H1 (cell line): ENCODE data around the gene MDH1. TPM values are rescaled to one million over a fixed set of nuclear protein-coding genes. Genes with fewer than 3 reads are reported as not detected.

ENCODE experiments used
- ATF3 ChIP-seq: IDR thresholded peaks from 2 replicates; pipeline ENCODE4 v1.6.1; 2011; ENCODE audit warnings: low read depth, mild to moderate bottlenecking, low read length; ENCODE audit not compliant: insufficient read depth
- CEBPB ChIP-seq: IDR thresholded peaks from 2 replicates; pipeline ENCODE4 v1.6.1; 2012; ENCODE audit warnings: low read depth, low read length
- PHF8 ChIP-seq: fragments of 200-600 bp; sonication (generic); conservative IDR thresholded peaks from 2 replicates; pipeline ENCODE4 v1.7.1; 2012; ENCODE audit warnings: low read depth, mild to moderate bottlenecking, inconsistent platforms, low read length, moderate library complexity
- RAD21 ChIP-seq, 2 experiments: IDR thresholded peaks in 1 of 2; conservative IDR thresholded peaks in 1 of 2; 2 replicates each; pipeline ENCODE4 v1.6.1; 2011; ENCODE audit warnings: low read depth in 2 of 2, low read length in 2 of 2, improper control_type of control experiment in 1 of 2, inconsistent platforms in 1 of 2, mild to moderate bottlenecking in 1 of 2, moderate library complexity in 1 of 2
- RBBP5 ChIP-seq: IDR thresholded peaks from 2 replicates; pipeline ENCODE4 v1.7.1; 2012; ENCODE audit warnings: low read depth, mild to moderate bottlenecking, inconsistent platforms, low read length, moderate library complexity, borderline replicate concordance
- RXRA ChIP-seq: IDR thresholded peaks from 2 replicates; pipeline ENCODE4 v1.6.1; 2011; ENCODE audit warnings: low read depth, mild to moderate bottlenecking, low read length, moderate library complexity; ENCODE audit not compliant: insufficient read depth
- SIX5 ChIP-seq: IDR thresholded peaks from 2 replicates; pipeline ENCODE4 v1.6.1; 2011; ENCODE audit warnings: mild to moderate bottlenecking, low read depth, low read length
- SP1 ChIP-seq: IDR thresholded peaks from 2 replicates; pipeline ENCODE4 v1.6.1; 2011; ENCODE audit warnings: low read depth, low read length
- SP4 ChIP-seq: IDR thresholded peaks from 2 replicates; pipeline ENCODE4 v1.6.1; 2012; ENCODE audit warnings: low read length, inconsistent platforms
- polyA plus RNA-seq, 7 experiments: library from polyadenylated mRNA; depleted of rRNA in 3 of 7; stranded (reverse) in 5 of 7; unstranded in 2 of 7; fragments of >200 nt in 5 of 7; fragments of 200-250 nt in 2 of 7; gene quantifications; 1 replicate in 5 of 7; 2 replicates in 1 of 7; 4 replicates in 1 of 7; pipeline versions ENCODE4 v1.2.1 to v1.2.3, GENCODE V29; 2011 to 2013; ENCODE audit warnings: missing spikeins in 2 of 7, mixed read lengths in 2 of 7
- total RNA-seq: library from RNA; stranded (reverse); fragmentation: NEBNext Ultra II Directional; extraction: Animal tissue kit (Norgen Biotek cat#: 25700); gene quantifications from 2 replicates; pipeline ENCODE4 v1.2.1, GENCODE V29; 2021

MDH1 gene
- total and polyA plus RNA-seq, 2 of the 8 experiments (the other 6 are each of a cell fraction or from before 2014, with no cell fraction given): 353 to 376 TPM

DNA sequence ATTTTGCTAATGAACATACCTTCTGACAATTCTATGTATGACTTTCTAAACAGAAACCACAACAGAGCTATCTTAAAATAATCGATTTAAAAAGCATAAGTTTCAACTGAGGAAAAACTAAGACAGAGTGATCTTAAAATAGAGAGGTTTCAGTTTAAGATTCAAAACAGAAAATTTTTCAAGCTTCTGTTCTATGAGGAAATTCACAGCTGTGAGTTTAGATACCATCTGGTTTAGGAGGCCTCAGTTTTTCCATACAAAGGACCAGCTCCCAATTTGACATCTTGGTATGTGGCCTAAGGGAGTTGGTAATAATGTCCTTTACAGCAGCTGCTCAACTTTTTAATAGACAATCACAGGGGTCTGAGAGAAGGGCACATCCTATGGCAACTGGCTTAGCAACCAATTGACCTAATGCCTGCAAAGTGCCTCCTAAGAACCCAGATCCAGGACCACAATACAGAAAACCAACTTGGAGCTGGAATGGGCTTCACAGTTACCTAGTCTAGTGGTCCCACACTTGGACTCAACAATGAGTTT is 39.7 kb downstream of the MDH1 start (continued):
- TF ChIP-seq ATF3 (no peak), RXRA (no peak), RBBP5 (no peak), SP1 (no peak), PHF8 (no peak), RAD21 (IDR thresholded peaks at IDR 0.05 in 1 of 2, conservative IDR thresholded peaks at IDR 0.05 in 1 of 2; ENCODE audit: low read depth in 2 of 2, low read length in 2 of 2) (no peak), SIX5 (no peak), SP4 (no peak), CEBPB (no peak)
- TF ChIP-seq, all 59 proteins: peak for 0
